ENCODE results near the gene POU4F3. TPM values are rescaled to one million over a fixed set of nuclear protein-coding genes. Genes with fewer than 3 reads are reported as not detected.

POU4F3 gene
- total and polyA plus RNA-seq, 12 donors = 0.06 to 0.12 TPM; not detected in 10

DNA sequence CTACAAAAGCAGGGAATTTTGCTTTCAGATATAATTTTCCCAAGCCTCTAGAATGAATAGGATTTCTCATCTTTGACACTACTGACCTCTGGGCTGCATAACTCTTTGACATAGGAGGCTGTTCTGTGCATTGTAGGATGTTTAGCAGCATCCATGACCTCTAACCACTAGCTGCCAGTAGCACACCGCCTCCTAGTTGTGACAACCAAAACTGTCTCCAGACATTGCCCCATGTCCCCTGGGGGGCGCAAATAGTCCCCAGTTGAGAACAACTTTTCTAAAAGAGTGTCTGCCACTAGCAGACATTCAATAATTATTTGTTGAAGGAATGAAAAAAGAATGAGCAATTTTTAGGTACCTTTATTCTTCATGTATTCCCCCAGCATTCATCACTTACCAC lies 51.8 kb downstream of the POU4F3 start:
- Histone ChIP-seq H3K9me3 (no peaks in the 10 kb centered on the region), H3K36me3 (no peaks in the 10 kb centered on the region), H3K27me3 (peaks cover 0 to 53% (median 26%) of the 10 kb centered on the region in 7 donors), H3K4me1 (no peaks in the 10 kb centered on the region), H3K4me3 (no peak overlapping the region), H3K27ac (no peak overlapping the region)
- WGBS, 2 donors = 17 to 18% methylated on average over 2 of the region's 2 CpGs
- intact Hi-C loops (cut with DNase I) = no loop called here
- DNase-seq = no peak
- TF ChIP-seq CTCF (IDR thresholded peaks at IDR 0.05) = peak in 2 of 9 donors; percentile 9 to 24
- no peak for ATAC-seq

Other genes starting within 250 kb of the POU4F3 start
- under 1 TPM in 4 of 10 donors, not detected in 6; 0.41 to 0.98 (median 0.68) TPM for gene PLAC8L1, start 233.3 kb upstream of the POU4F3 start, total RNA-seq
- gene PLAC8L1, start 233.3 kb upstream of the POU4F3 start, polyA plus RNA-seq = under 1 TPM in 1 of 2 donors, not detected in 1; 0.16 TPM
- 100 to 1,000 TPM in 3 of 10 donors, 10 to 100 TPM in 7; 70.2 to 113 (median 84.4) TPM for gene LARS1, start 156.2 kb upstream of the POU4F3 start, total RNA-seq
- gene LARS1, start 156.2 kb upstream of the POU4F3 start, polyA plus RNA-seq = 10 to 100 TPM; 25.7 to 45.0 TPM
- 10 to 100 TPM; 10.8 to 21.5 (median 17.0) TPM for gene RBM27, start 135.2 kb upstream of the POU4F3 start, total RNA-seq
- gene RBM27, start 135.2 kb upstream of the POU4F3 start, polyA plus RNA-seq = 1 to 10 TPM; 4.0 to 7.1 TPM
- gene TCERG1, start 108.5 kb downstream of the POU4F3 start, total RNA-seq = 10 to 100 TPM; 16.9 to 26.6 (median 21.1) TPM
- gene TCERG1, start 108.5 kb downstream of the POU4F3 start, polyA plus RNA-seq = 10 to 100 TPM; 11.2 to 59.2 TPM
- not detected for gene GPR151, start 177.4 kb downstream of the POU4F3 start, total RNA-seq
- gene GPR151, start 177.4 kb downstream of the POU4F3 start, polyA plus RNA-seq = not detected

Measured in heart right ventricle (tissue), 16 donors.